A673 (cell line): ENCODE data around the gene ZNF280D. TPM values are rescaled to one million over a fixed set of nuclear protein-coding genes. Genes with fewer than 3 reads are reported as not detected.

Experiments used
- BruUV-seq: library from RNA; stranded (reverse); fragments of 400-500 nt; replicated peaks from 2 replicates; lab custom pipeline; 2021; lab: Mats Ljungman, UMichigan
- CTCF ChIA-PET: fragments of 300-600 bp; sonication (Branson Sonifier 250); formaldehyde crosslinking; loops from one replicate; lab custom pipeline; 2022; ENCODE audit warnings: antibody characterized with exemption; lab: Charles Lee
- POLR2A ChIA-PET: fragments of 300-600 bp; sonication (Branson Sonifier 250); formaldehyde crosslinking; loops from one replicate; lab custom pipeline; 2022; ENCODE audit warnings: antibody characterized with exemption; ENCODE audit not compliant: low non-redundant PET; lab: Charles Lee
- DNase-seq: peaks from one replicate; pipeline ENCODE4 v3.0.0-alpha.2; 2015; ENCODE audit warnings: low spot score
- H3K27ac ChIP-seq: fragments of 200-600 bp; sonication (generic); 2 replicates; pipeline ENCODE4 v1.5.1; 2016; ENCODE audit warnings: mixed run types, low read depth, mild to moderate bottlenecking, mixed read lengths, antibody characterized with exemption, low read length; ENCODE audit not compliant: poor library complexity, severe bottlenecking
- H3K27me3 ChIP-seq: fragments of 200-600 bp; sonication (generic); replicated peaks from 2 replicates; pipeline ENCODE4 v1.6.1; 2017; ENCODE audit warnings: mixed run types, low read depth, mild to moderate bottlenecking, mixed read lengths, antibody characterized with exemption, low read length; ENCODE audit not compliant: insufficient read depth, poor library complexity
- H3K36me3 ChIP-seq: fragments of 200-600 bp; sonication (generic); 2 replicates; pipeline ENCODE4 v1.6.1; 2016; ENCODE audit warnings: mixed run types, mild to moderate bottlenecking, mixed read lengths, antibody characterized with exemption, low read length; ENCODE audit not compliant: insufficient read depth, poor library complexity, severe bottlenecking
- H3K4me1 ChIP-seq: fragments of 200-600 bp; sonication (generic); 2 replicates; pipeline ENCODE4 v1.6.1; 2017; ENCODE audit warnings: mixed run types, mild to moderate bottlenecking, mixed read lengths, antibody characterized with exemption, low read length; ENCODE audit not compliant: insufficient read depth, poor library complexity, severe bottlenecking
- H3K4me3 ChIP-seq: fragments of 200-600 bp; sonication (generic); 2 replicates; pipeline ENCODE4 v1.5.1; 2016; ENCODE audit warnings: low read depth, mixed run types, mild to moderate bottlenecking, mixed read lengths, low read length; ENCODE audit not compliant: poor library complexity, severe bottlenecking
- H3K9me3 ChIP-seq: fragments of 200-600 bp; sonication (generic); 2 replicates; pipeline ENCODE4 v1.6.1; 2016; ENCODE audit warnings: mixed run types, low read depth, mild to moderate bottlenecking, mixed read lengths, antibody characterized with exemption, low read length; ENCODE audit not compliant: poor library complexity, severe bottlenecking
- EZH2 ChIP-seq: fragments of 200-600 bp; sonication (generic); IDR thresholded peaks from 2 replicates; pipeline ENCODE4 v1.6.1; 2017; ENCODE audit warnings: borderline replicate concordance, low read depth, mild to moderate bottlenecking, mixed read lengths, antibody characterized with exemption, low read length; ENCODE audit not compliant: poor library complexity, severe bottlenecking
- intact Hi-C: fragments of 100-400 bp; cut with micrococcal nuclease; formaldehyde crosslinking; loops from one replicate; pipeline ENCODE4 v1.10.0; 2022; ENCODE audit not compliant: unreplicated experiment
- total RNA-seq: library from RNA; stranded (reverse); gene quantifications from 2 replicates; pipeline ENCODE4 v1.2.3, GENCODE V29; 2021
- TF ChIP-seq, protein P1 (sequence below): fragments of 300-800, 200-600 bp; sonication (generic); conservative IDR thresholded peaks from 2 replicates; pipeline ENCODE4 v1.5.1; 2017; ENCODE audit warnings: low read depth, mild to moderate bottlenecking, antibody characterized with exemption, low read length, moderate library complexity, mixed read lengths

The ZNF280D gene
- total RNA-seq, 1 experiment from 2014 or later, result 44.1 TPM

DNA sequence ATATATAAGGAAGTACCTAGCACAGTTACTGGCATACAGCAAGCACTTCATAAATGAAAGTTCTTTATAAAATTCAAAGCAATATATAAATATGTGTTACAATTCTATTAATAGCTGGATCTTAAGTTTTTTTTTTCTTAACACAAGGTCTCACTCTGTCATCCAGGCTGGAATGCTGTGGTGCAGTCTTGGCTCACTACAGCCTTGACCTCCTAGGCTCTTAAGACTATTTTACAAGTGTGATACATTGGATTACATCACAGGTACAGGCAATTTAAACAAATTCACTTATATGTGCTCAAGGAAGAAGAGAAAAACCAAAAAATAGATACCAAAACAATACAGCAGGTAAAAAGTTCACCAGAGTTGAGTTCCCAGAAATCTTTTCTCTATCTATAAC lies 60.6 kb downstream of the ZNF280D start:
- no peak for DNase-seq
- intact Hi-C loops, result no loop called here
- CTCF ChIA-PET, result no interaction called here
- no TSS peak for BruUV-seq
- no peak overlapping the region for H3K4me3 ChIP-seq
- H3K9me3 ChIP-seq, result no peaks in the 10 kb centered on the region
- peaks cover 6% of the 10 kb centered on the region for H3K36me3 ChIP-seq
- H3K4me1 ChIP-seq, result no peaks in the 10 kb centered on the region
- TF ChIP-seq EZH2, result no peak
- TF ChIP-seq, protein P1, sequence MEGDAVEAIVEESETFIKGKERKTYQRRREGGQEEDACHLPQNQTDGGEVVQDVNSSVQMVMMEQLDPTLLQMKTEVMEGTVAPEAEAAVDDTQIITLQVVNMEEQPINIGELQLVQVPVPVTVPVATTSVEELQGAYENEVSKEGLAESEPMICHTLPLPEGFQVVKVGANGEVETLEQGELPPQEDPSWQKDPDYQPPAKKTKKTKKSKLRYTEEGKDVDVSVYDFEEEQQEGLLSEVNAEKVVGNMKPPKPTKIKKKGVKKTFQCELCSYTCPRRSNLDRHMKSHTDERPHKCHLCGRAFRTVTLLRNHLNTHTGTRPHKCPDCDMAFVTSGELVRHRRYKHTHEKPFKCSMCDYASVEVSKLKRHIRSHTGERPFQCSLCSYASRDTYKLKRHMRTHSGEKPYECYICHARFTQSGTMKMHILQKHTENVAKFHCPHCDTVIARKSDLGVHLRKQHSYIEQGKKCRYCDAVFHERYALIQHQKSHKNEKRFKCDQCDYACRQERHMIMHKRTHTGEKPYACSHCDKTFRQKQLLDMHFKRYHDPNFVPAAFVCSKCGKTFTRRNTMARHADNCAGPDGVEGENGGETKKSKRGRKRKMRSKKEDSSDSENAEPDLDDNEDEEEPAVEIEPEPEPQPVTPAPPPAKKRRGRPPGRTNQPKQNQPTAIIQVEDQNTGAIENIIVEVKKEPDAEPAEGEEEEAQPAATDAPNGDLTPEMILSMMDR, result no peak
- H3K27me3 ChIP-seq, result no peaks in the 10 kb centered on the region
- POLR2A ChIA-PET, result no interaction called here
- no peak overlapping the region for H3K27ac ChIP-seq

- TF ChIP-seq, protein P1, result no peak
- no peak for TF ChIP-seq EZH2
- Histone ChIP-seq H3K36me3 (peaks cover 22% of the 10 kb centered on the region), H3K27ac (no peak overlapping the region), H3K4me1 (no peaks in the 10 kb centered on the region), H3K9me3 (no peaks in the 10 kb centered on the region), H3K27me3 (no peaks in the 10 kb centered on the region), H3K4me3 (no peak overlapping the region)
- intact Hi-C loops, result no loop called here
- BruUV-seq, result no TSS peak
- CTCF ChIA-PET, result no interaction called here
- POLR2A ChIA-PET, result no interaction called here
- DNase-seq, result no peak
Measured at GRCh38 chr15:56667517-56667916, 65.8 kb downstream of the ZNF280D start.

DNA sequence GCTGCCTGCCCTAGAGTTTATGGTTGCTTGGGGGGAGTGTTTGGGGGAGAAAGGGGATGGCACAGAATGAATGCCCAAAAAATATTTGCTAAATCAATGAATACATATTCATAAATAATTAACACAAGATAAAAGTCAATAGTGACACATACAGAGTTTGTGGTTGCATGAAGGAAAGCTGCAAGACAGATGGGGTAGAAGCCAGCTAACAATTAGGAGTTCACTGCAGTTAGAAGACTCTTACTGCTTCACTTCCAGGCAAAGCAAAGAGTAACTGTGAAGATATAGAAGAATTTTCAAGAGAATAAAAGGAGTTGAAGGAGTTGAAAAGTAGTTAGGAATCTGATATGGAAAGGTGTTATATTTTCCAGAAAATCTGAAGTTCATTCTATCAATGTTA lies 72.4 kb downstream of the ZNF280D start:
- BruUV-seq, result no TSS peak
- Histone ChIP-seq H3K9me3 (no peaks in the 10 kb centered on the region), H3K27me3 (no peaks in the 10 kb centered on the region), H3K27ac (no peak overlapping the region), H3K4me3 (no peak overlapping the region), H3K4me1 (no peaks in the 10 kb centered on the region), H3K36me3 (peaks cover 13% of the 10 kb centered on the region)
- POLR2A ChIA-PET, result no interaction called here
- CTCF ChIA-PET, result no interaction called here
- intact Hi-C loops, result no loop called here
- TF ChIP-seq, protein P1, result no peak
- TF ChIP-seq EZH2, result no peak
- DNase-seq, result no peak
